ENCODE measurements around the gene TRIO. TPM values are rescaled to one million over a fixed set of nuclear protein-coding genes. Genes with fewer than 3 reads are reported as not detected.

TRIO gene
- total and polyA plus RNA-seq, 8 donors = 84.4 to 151 (median 93.7) TPM

- H3K9me3 ChIP-seq = no peaks in the 10 kb centered on the region
- TF ChIP-seq CTCF (IDR thresholded peaks at IDR 0.05) = no peak
- intact Hi-C loops (cut with DNase I) = no loop called here
- no peak overlapping the region for H3K4me3 ChIP-seq
- no peaks in the 10 kb centered on the region for H3K27me3 ChIP-seq
- ATAC-seq (no peak), DNase-seq (no peak)
- peaks cover 7 to 100% of the 10 kb centered on the region in 2 donors for H3K36me3 ChIP-seq
- H3K27ac ChIP-seq = no peak overlapping the region
- no peaks in the 10 kb centered on the region for H3K4me1 ChIP-seq
These were observed 230.5 kb downstream of the TRIO start for GRCh38 chr5:14373685-14374084.

GRCh38 chr5:14374100-14374499, 231.0 kb downstream of the TRIO start:
- Histone ChIP-seq H3K4me3 (no peak overlapping the region), H3K4me1 (no peaks in the 10 kb centered on the region), H3K36me3 (peaks cover 7 to 100% of the 10 kb centered on the region in 2 donors), H3K9me3 (no peaks in the 10 kb centered on the region), H3K27me3 (no peaks in the 10 kb centered on the region), H3K27ac (no peak overlapping the region)
- TF ChIP-seq CTCF (IDR thresholded peaks at IDR 0.05) = no peak
- ATAC-seq (no peak), DNase-seq (no peak)
- intact Hi-C loops (cut with DNase I) = no loop called here

- TF ChIP-seq CTCF (IDR thresholded peaks at IDR 0.05) = no peak
- intact Hi-C loops (cut with DNase I) = no loop called here
- H3K36me3 ChIP-seq = peaks cover 7 to 98% of the 10 kb centered on the region in 2 donors
- ATAC-seq = no peak
- no peak overlapping the region for H3K4me3 ChIP-seq
- DNase-seq = no peak
- no peaks in the 10 kb centered on the region for H3K27me3 ChIP-seq
- no peaks in the 10 kb centered on the region for H3K4me1 ChIP-seq
- H3K27ac ChIP-seq = no peak overlapping the region
- no peaks in the 10 kb centered on the region for H3K9me3 ChIP-seq
These were observed 233.6 kb downstream of the TRIO start for GRCh38 chr5:14376789-14377188.

GRCh38 chr5:14379739-14380497, 236.8 kb downstream of the TRIO start:
- H3K27me3 ChIP-seq = no peaks in the 10 kb centered on the region
- no peak overlapping the region for H3K27ac ChIP-seq
- no peak overlapping the region for H3K4me3 ChIP-seq
- H3K4me1 ChIP-seq = no peaks in the 10 kb centered on the region
- no peak for ATAC-seq
- H3K36me3 ChIP-seq = peaks cover 4 to 84% of the 10 kb centered on the region in 2 donors
- TF ChIP-seq CTCF (IDR thresholded peaks at IDR 0.05) = no peak
- intact Hi-C loops (cut with DNase I) = no loop called here
- no peaks in the 10 kb centered on the region for H3K9me3 ChIP-seq
- no peak for DNase-seq

GRCh38 chr5:14380712-14381111, 237.6 kb downstream of the TRIO start:
- Histone ChIP-seq H3K4me1 (no peaks in the 10 kb centered on the region), H3K27ac (no peak overlapping the region), H3K27me3 (no peaks in the 10 kb centered on the region), H3K4me3 (no peak overlapping the region), H3K36me3 (peaks cover 4 to 82% of the 10 kb centered on the region in 2 donors), H3K9me3 (no peaks in the 10 kb centered on the region)
- intact Hi-C loops (cut with DNase I) = no loop called here
- TF ChIP-seq CTCF (IDR thresholded peaks at IDR 0.05) = no peak
- DNase-seq = no peak
- ATAC-seq = no peak

Data from left lung (tissue), 10 donors.